GM13977 (cell line): ENCODE data around the gene DUOX1.

Source experiments
- DNase-seq: peaks from one replicate; pipeline ENCODE4 v3.0.0; 2012; ENCODE audit warnings: low spot score
- CTCF ChIP-seq: IDR thresholded peaks from 2 replicates; pipeline ENCODE4 v1.5.1; 2012; ENCODE audit warnings: mild to moderate bottlenecking, control low read depth; ENCODE audit not compliant: insufficient read depth; ENCODE audit errors: extremely low read depth, missing control alignments
- in situ Hi-C: fragments of 300-500 bp; cut with MboI; formaldehyde crosslinking; loops from one replicate; pipeline ENCODE4 v1.12.0; 2022; ENCODE audit warnings: low sequenced_read_pairs, low pct_unique_long_range_greater_than_20kb, mixed read lengths, inconsistent platforms; ENCODE audit not compliant: unreplicated experiment

DUOX1 gene

GRCh38 chr15:45157974-45158373 is 28.2 kb downstream of the DUOX1 start:
- no peak for DNase-seq
- TF ChIP-seq CTCF = no peak
- in situ Hi-C loops = no loop called here

GRCh38 chr15:45161666-45162065 is 31.9 kb downstream of the DUOX1 start:
- no peak for TF ChIP-seq CTCF
- in situ Hi-C loops = no loop called here
- DNase-seq = no peak

GRCh38 chr15:45162771-45163507 is 33.1 kb downstream of the DUOX1 start:
- peak; percentile 95 for TF ChIP-seq CTCF
- DNase-seq = peak; percentile 88
- in situ Hi-C loops = no loop called here

GRCh38 chr15:45163508-45163856 is 33.7 kb downstream of the DUOX1 start:
- no peak for TF ChIP-seq CTCF
- no peak for DNase-seq
- in situ Hi-C loops = no loop called here

GRCh38 chr15:45164914-45165313 is 35.1 kb downstream of the DUOX1 start:
- DNase-seq = no peak
- no peak for TF ChIP-seq CTCF
- in situ Hi-C loops = no loop called here

- TF ChIP-seq CTCF = no peak
- no peak for DNase-seq
- in situ Hi-C loops = no loop called here
Observed at GRCh38 chr15:45165536-45165935, 35.7 kb downstream of the DUOX1 start.
